ENCODE data around the gene BCAP31.

- TF ChIP-seq, protein P1, sequence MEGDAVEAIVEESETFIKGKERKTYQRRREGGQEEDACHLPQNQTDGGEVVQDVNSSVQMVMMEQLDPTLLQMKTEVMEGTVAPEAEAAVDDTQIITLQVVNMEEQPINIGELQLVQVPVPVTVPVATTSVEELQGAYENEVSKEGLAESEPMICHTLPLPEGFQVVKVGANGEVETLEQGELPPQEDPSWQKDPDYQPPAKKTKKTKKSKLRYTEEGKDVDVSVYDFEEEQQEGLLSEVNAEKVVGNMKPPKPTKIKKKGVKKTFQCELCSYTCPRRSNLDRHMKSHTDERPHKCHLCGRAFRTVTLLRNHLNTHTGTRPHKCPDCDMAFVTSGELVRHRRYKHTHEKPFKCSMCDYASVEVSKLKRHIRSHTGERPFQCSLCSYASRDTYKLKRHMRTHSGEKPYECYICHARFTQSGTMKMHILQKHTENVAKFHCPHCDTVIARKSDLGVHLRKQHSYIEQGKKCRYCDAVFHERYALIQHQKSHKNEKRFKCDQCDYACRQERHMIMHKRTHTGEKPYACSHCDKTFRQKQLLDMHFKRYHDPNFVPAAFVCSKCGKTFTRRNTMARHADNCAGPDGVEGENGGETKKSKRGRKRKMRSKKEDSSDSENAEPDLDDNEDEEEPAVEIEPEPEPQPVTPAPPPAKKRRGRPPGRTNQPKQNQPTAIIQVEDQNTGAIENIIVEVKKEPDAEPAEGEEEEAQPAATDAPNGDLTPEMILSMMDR (conservative IDR thresholded peaks at IDR 0.05), result no peak
- no peak for TF ChIP-seq EZH2 (IDR thresholded peaks at IDR 0.05; ENCODE audit: low read depth)
Measured at GRCh38 chrX:153688911-153689590, 35.1 kb downstream of the BCAP31 start.
